ENCODE measurements around the gene PGAP3. TPM values are rescaled to one million over a fixed set of nuclear protein-coding genes. Genes with fewer than 3 reads are reported as not detected.

The PGAP3 gene
- total RNA-seq, 1 donor from 2014 or later, result 23.5 TPM

GRCh38 chr17:39642291-39643074 is 45.4 kb downstream of the PGAP3 start:
- no peaks in the 10 kb centered on the region for H3K27me3 Mint-ChIP-seq
- DNase-seq (ENCODE audit: extremely low spot score, unreplicated experiment), result no peak
- peaks cover 47% of the 10 kb centered on the region for H3K4me1 Mint-ChIP-seq (ENCODE audit: unreplicated experiment)
- no peak overlapping the region for H3K27ac Mint-ChIP-seq
- no peak for TF ChIP-seq CTCF (conservative IDR thresholded peaks at IDR 0.05)
- H3K9me3 Mint-ChIP-seq, result no peaks in the 10 kb centered on the region
- H3K4me3 Mint-ChIP-seq, result no peak overlapping the region
- no peaks in the 10 kb centered on the region for H3K36me3 Mint-ChIP-seq

GRCh38 chr17:39641883-39642282 is 46.0 kb downstream of the PGAP3 start:
- Mint-ChIP-seq H3K4me3 (peak overlapping the region; percentile 22), H3K27me3 (no peaks in the 10 kb centered on the region), H3K27ac (no peak overlapping the region), H3K4me1 (ENCODE audit: unreplicated experiment) (peaks cover 48% of the 10 kb centered on the region), H3K9me3 (no peaks in the 10 kb centered on the region), H3K36me3 (no peaks in the 10 kb centered on the region)
- DNase-seq (ENCODE audit: extremely low spot score, unreplicated experiment), result no peak
- no peak for TF ChIP-seq CTCF (conservative IDR thresholded peaks at IDR 0.05)

- H3K4me1 Mint-ChIP-seq (ENCODE audit: unreplicated experiment), result peaks cover 48% of the 10 kb centered on the region
- no peak for TF ChIP-seq CTCF (conservative IDR thresholded peaks at IDR 0.05)
These were observed 46.8 kb downstream of the PGAP3 start for GRCh38 chr17:39641097-39641496.

GRCh38 chr17:39640591-39641031 is 47.2 kb downstream of the PGAP3 start:
- no peaks in the 10 kb centered on the region for H3K27me3 Mint-ChIP-seq
- no peaks in the 10 kb centered on the region for H3K9me3 Mint-ChIP-seq
- no peaks in the 10 kb centered on the region for H3K36me3 Mint-ChIP-seq
- no peak for TF ChIP-seq CTCF (conservative IDR thresholded peaks at IDR 0.05)
- no peak overlapping the region for H3K4me3 Mint-ChIP-seq
- peaks cover 48% of the 10 kb centered on the region for H3K4me1 Mint-ChIP-seq (ENCODE audit: unreplicated experiment)
- no peak overlapping the region for H3K27ac Mint-ChIP-seq
- no peak for DNase-seq (ENCODE audit: extremely low spot score, unreplicated experiment)

More at GRCh38 chr17:39641097-39641496, 46.8 kb downstream of the PGAP3 start:
- H3K9me3 Mint-ChIP-seq, result no peaks in the 10 kb centered on the region
- H3K27me3 Mint-ChIP-seq, result no peaks in the 10 kb centered on the region
- H3K36me3 Mint-ChIP-seq, result no peaks in the 10 kb centered on the region
- DNase-seq (ENCODE audit: extremely low spot score, unreplicated experiment), result no peak
- no peak overlapping the region for H3K4me3 Mint-ChIP-seq
- no peak overlapping the region for H3K27ac Mint-ChIP-seq

- no peaks in the 10 kb centered on the region for H3K27me3 Mint-ChIP-seq
- no peak overlapping the region for H3K27ac Mint-ChIP-seq
- H3K4me3 Mint-ChIP-seq, result peak overlapping the region; percentile 29
- DNase-seq (ENCODE audit: extremely low spot score, unreplicated experiment), result no peak
- H3K4me1 Mint-ChIP-seq (ENCODE audit: unreplicated experiment), result peaks cover 45% of the 10 kb centered on the region
- no peaks in the 10 kb centered on the region for H3K9me3 Mint-ChIP-seq
- no peaks in the 10 kb centered on the region for H3K36me3 Mint-ChIP-seq
- TF ChIP-seq CTCF (conservative IDR thresholded peaks at IDR 0.05), result no peak
These were observed 48.0 kb downstream of the PGAP3 start for GRCh38 chr17:39639566-39640458.
